ENCODE results near the gene MAP7D2. TPM values are rescaled to one million over a fixed set of nuclear protein-coding genes. Genes with fewer than 3 reads are reported as not detected.

Gene MAP7D2
- total and polyA plus RNA-seq, 2 of the 13 experiments (the other 11 are each of a cell fraction or from before 2014, with no cell fraction given): 9.6 to 10.5 TPM

GRCh38 chrX:19990151-19990555, 126.6 kb downstream of the MAP7D2 start (continued):
- TF ChIP-seq, protein P1, sequence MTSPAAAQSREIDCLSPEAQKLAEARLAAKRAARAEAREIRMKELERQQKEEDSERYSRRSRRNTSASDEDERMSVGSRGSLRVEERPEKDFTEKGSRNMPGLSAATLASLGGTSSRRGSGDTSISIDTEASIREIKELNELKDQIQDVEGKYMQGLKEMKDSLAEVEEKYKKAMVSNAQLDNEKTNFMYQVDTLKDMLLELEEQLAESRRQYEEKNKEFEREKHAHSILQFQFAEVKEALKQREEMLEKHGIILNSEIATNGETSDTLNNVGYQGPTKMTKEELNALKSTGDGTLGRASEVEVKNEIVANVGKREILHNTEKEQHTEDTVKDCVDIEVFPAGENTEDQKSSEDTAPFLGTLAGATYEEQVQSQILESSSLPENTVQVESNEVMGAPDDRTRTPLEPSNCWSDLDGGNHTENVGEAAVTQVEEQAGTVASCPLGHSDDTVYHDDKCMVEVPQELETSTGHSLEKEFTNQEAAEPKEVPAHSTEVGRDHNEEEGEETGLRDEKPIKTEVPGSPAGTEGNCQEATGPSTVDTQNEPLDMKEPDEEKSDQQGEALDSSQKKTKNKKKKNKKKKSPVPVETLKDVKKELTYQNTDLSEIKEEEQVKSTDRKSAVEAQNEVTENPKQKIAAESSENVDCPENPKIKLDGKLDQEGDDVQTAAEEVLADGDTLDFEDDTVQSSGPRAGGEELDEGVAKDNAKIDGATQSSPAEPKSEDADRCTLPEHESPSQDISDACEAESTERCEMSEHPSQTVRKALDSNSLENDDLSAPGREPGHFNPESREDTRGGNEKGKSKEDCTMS (CRISPR knock-in tag; conservative IDR thresholded peaks at IDR 0.05): no peak
- TF ChIP-seq ZNF562 (CRISPR knock-in tag; IDR thresholded peaks at IDR 0.05; ENCODE audit: borderline replicate concordance) (no peak), DBP (CRISPR knock-in tag; IDR thresholded peaks at IDR 0.05; ENCODE audit: not compliant biosample characterization) (no peak), FOXA3 (CRISPR knock-in tag; IDR thresholded peaks at IDR 0.05) (no peak)

DNA sequence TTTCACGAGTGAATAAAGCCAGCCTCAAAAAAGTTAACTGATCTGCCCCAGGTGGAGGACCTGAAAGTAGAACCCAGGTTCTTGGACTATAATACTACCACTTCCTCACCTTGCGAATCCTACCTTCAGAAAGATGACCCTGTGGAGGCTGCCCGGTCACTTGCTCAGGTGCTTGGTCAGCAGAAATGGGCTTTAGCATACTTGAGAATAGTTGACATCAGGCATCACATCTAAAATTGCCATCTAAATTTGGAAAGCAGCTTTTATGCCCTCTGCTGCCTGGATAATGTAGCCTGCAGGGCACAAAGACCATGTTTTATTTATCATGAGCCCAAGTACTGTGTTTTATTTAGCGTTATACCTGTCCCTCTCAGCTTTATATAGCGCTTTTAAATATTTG, 128.9 kb downstream of the MAP7D2 start:
- ATAC-seq: no peak
- intact Hi-C loops (cut with micrococcal nuclease; ENCODE audit: unreplicated experiment): no loop called here
- no TSS peak for BruUV-seq (replicated peaks)
- WGBS (ENCODE audit: low lambda C conversion rate): 100% methylated on average over 3 of the region's 5 CpGs
- no peaks in the 10 kb centered on the region for H4K20me1 ChIP-seq (ENCODE audit: insufficient read depth, low read length)
- no peak overlapping the region for H3K27ac ChIP-seq (ENCODE audit: extremely low read length, insufficient read depth, low read length)
- no peaks in the 10 kb centered on the region for H3K79me2 ChIP-seq (ENCODE audit: insufficient read depth, low read length)
- no peak overlapping the region for H3K9ac ChIP-seq (ENCODE audit: insufficient read depth, low read depth, low read length)
- DNase-seq (ENCODE audit: low spot score): no peak
- H3K4me3 ChIP-seq (replicated peaks in 1 of 3; ENCODE audit: insufficient read depth in 1 of 3, low read depth in 2 of 3, low read length in 3 of 3): no peak overlapping the region
- H3K27me3 ChIP-seq (ENCODE audit: control insufficient read depth in 1 of 2, insufficient read depth in 2 of 2, low read length in 2 of 2): no peaks in the 10 kb centered on the region
- ChIA-PET CTCF (ENCODE audit: low intra/inter-chr PET ratio, low total read pairs) (no interaction called here), POLR2A (no interaction called here)
- no peak overlapping the region for H2AFZ ChIP-seq (ENCODE audit: low read length)
- in situ Hi-C loops (cut with HindIII; ENCODE audit: extremely low pct_ligation_motif_present, low pct_unique_long_range_greater_than_20kb): no loop called here
- no peaks in the 10 kb centered on the region for H3K36me3 ChIP-seq (replicated peaks in 1 of 2; ENCODE audit: control insufficient read depth in 1 of 2, insufficient read depth in 2 of 2, low read length in 2 of 2)
- peaks cover 13% of the 10 kb centered on the region; the same call in 1 of the 2 replicates for H3K4me1 ChIP-seq (ENCODE audit: insufficient read depth, low read length)
- no peak overlapping the region for H3K4me2 ChIP-seq (ENCODE audit: low read depth, low read length)
- peak; percentile 49 to 69; a peak in 3 of 4 replicates for TF ChIP-seq MAFK (conservative IDR thresholded peaks at IDR 0.05 in 1 of 2, IDR thresholded peaks at IDR 0.05 in 1 of 2; ENCODE audit: low read length in 2 of 2)
- no peak for TF ChIP-seq NRL (CRISPR knock-in tag; IDR thresholded peaks at IDR 0.05; ENCODE audit: borderline replicate concordance)
- TF ChIP-seq MAFF (IDR thresholded peaks at IDR 0.05; ENCODE audit: low read depth, low read length): peak; percentile 48; the same call in 1 of the 2 replicates
- no peak for FAIRE-seq
- H3K9me3 ChIP-seq (ENCODE audit: low read length): no peaks in the 10 kb centered on the region

Measured in HepG2 (cell line).